ENCODE data around the gene SMOC1. TPM values are rescaled to one million over a fixed set of nuclear protein-coding genes. Genes with fewer than 3 reads are reported as not detected.
"Not testable (repeated sequence)": the region's sequence is repeated elsewhere in the genome, so short reads cannot be mapped to it uniquely, and the experiment has no call there.

SMOC1 gene
- polyA plus RNA-seq, 1 donor, result 0.85 TPM

DNA sequence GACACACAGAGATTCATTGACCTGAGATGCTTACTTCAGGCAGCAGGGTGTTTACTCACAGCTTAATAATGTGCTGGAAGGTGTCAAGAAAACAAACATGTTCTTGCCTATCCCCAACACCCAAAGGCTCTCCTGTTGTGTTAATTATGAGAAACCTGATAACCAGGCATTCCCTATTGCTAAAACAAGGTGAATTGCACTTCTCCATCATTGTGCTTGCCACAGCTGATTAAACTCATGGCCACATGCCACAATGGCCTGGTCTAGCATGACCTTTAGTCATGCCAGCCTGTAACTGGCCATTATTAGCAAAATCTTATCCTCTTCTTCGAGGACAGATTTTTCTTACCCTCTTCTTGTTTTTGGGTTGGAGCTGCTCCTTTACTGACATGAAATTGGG, 21.4 kb downstream of the SMOC1 start:
- H3K36me3 ChIP-seq (ENCODE audit: control insufficient read depth, insufficient read depth, low read length), result no peaks in the 10 kb centered on the region
- no CpG with 5 or more reads among the region's 1 CpG for WGBS (ENCODE audit: insufficient coverage, low lambda C conversion rate)
- no peaks in the 10 kb centered on the region for H3K27me3 ChIP-seq (ENCODE audit: control insufficient read depth, insufficient read depth, low read length)
- no peak overlapping the region for H3K27ac ChIP-seq (ENCODE audit: low read length)
- H3K4me1 ChIP-seq (ENCODE audit: control insufficient read depth, insufficient read depth, low read length), result no peaks in the 10 kb centered on the region
- peaks cover 10% of the 10 kb centered on the region for H3K9me3 ChIP-seq (ENCODE audit: control insufficient read depth, low read depth, low read length)
- no peak for DNase-seq
- no peak overlapping the region for H3K4me3 ChIP-seq (ENCODE audit: low read length)

DNA sequence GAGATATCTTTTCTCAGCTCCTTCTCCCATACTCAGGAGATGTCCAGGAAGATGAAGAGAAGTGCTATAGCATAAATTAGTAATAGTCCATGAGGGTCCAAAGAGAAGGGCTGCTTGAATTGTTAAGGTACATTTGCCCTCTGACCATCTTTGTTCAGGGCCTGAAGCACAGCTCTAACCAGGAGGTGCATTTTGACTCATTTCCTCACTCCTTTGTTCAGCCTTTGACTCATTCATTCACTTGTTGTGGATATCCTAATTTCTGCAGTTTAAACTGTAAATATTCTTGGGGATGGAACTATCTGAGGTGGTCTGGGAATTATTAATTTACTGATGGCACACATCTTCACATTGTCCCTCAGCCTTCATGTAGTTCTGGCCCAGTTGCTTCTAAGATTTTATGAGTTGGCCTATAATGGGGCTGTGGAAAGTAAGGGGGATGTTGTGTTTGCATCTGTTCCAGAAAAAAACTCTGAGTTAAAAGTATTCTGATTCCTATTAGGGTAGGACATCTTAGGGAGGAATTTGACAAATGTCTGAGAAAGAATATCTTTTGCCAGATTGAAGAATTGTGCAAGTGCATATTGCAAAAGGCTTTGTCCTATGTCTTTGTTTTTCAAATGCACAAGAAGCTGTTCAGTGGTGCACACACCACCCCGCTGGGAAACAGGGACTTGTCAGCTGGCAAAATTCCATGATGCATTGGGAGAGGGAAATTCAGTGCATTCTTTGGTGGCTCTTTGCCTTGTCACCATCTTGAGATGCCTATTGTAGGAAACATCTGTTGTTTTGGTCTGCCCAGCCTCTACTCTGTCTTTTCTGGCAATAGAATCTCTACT, 22.1 kb downstream of the SMOC1 start:
- WGBS (ENCODE audit: insufficient coverage, low lambda C conversion rate), result no CpG with 5 or more reads among the region's 1 CpG
- H3K27ac ChIP-seq (ENCODE audit: low read length), result no peak overlapping the region
- H3K9me3 ChIP-seq (ENCODE audit: control insufficient read depth, low read depth, low read length), result peaks cover 10% of the 10 kb centered on the region
- no peak for DNase-seq
- H3K36me3 ChIP-seq (ENCODE audit: control insufficient read depth, insufficient read depth, low read length), result no peaks in the 10 kb centered on the region
- no peaks in the 10 kb centered on the region for H3K4me1 ChIP-seq (ENCODE audit: control insufficient read depth, insufficient read depth, low read length)
- H3K27me3 ChIP-seq (ENCODE audit: control insufficient read depth, insufficient read depth, low read length), result no peaks in the 10 kb centered on the region
- H3K4me3 ChIP-seq (ENCODE audit: low read length), result no peak overlapping the region

DNA sequence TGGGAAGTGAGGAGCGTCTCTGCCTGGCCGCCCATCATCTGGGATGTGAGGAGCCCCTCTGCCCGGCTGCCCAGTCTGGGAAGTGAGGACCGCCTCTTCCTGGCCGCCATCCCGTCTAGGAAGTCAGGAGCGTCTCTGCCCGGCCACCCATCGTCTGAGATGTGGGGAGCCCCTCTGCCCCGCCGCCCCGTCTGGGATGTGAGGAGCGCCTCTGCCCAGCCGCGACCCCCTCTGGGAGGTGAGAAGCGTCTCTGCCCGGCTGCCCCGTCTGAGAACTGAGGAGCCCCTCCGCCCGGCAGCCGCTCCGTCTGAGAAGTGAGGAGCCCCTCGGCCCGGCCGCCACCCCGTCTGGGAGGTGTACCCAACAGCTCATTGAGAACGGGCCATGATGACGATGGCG, 23.8 kb downstream of the SMOC1 start:
- H3K9me3 ChIP-seq (ENCODE audit: control insufficient read depth, low read depth, low read length), result peaks cover 10% of the 10 kb centered on the region
- not testable (repeated sequence) for DNase-seq; H3K27ac ChIP-seq (ENCODE audit: low read length); H3K27me3 ChIP-seq (ENCODE audit: control insufficient read depth, insufficient read depth, low read length); H3K36me3 ChIP-seq (ENCODE audit: control insufficient read depth, insufficient read depth, low read length); H3K4me1 ChIP-seq (ENCODE audit: control insufficient read depth, insufficient read depth, low read length); H3K4me3 ChIP-seq (ENCODE audit: low read length)
- WGBS (ENCODE audit: insufficient coverage, low lambda C conversion rate), result no CpG with 5 or more reads among the region's 29 CpGs

DNA sequence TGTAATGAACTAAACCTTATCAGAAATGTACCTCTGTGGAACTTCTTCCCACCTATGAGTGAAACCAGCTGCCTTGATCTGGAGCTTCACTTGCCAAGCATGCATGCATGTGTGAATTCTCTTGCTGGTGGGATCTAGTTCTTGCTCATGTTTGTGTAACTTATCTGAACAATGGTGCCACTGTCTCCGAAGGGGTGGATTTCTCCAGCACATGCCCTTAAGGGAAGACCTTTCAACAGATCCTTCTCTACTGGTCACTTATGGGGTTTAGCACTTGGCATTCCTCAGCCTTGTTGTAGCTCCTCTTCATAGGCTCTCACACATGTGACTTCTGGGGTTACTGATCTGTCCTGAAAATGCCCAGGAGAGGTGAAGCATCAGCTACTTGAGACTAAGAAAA, 25.0 kb downstream of the SMOC1 start:
- H3K27me3 ChIP-seq (ENCODE audit: control insufficient read depth, insufficient read depth, low read length), result no peaks in the 10 kb centered on the region
- H3K36me3 ChIP-seq (ENCODE audit: control insufficient read depth, insufficient read depth, low read length), result no peaks in the 10 kb centered on the region
- no peaks in the 10 kb centered on the region for H3K4me1 ChIP-seq (ENCODE audit: control insufficient read depth, insufficient read depth, low read length)
- H3K9me3 ChIP-seq (ENCODE audit: control insufficient read depth, low read depth, low read length), result peaks cover 10% of the 10 kb centered on the region
- H3K4me3 ChIP-seq (ENCODE audit: low read length), result no peak overlapping the region
- no CpG with 5 or more reads among the region's 1 CpG for WGBS (ENCODE audit: insufficient coverage, low lambda C conversion rate)
- no peak overlapping the region for H3K27ac ChIP-seq (ENCODE audit: low read length)
- no peak for DNase-seq

DNA sequence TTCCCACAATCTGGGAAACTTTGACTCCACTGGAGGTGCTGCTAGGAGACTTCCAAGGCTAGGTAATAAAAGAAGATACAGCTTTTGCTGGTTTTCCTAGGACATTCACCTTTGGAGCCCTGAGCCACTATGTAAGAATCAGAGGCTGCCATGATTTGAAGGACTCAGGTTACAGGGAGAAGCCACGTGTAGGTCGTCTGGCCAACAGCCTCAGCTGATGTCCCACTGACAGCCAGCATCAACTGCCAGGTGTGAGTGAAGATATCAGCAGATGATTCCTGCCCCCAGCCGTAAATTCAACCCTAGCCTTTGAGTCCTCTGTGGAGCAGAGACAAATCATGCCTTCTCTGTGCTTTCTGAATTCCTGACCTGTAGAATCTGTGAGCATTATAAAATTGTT, 27.0 kb downstream of the SMOC1 start:
- Histone ChIP-seq H3K27me3 (ENCODE audit: control insufficient read depth, insufficient read depth, low read length) (no peaks in the 10 kb centered on the region), H3K4me3 (ENCODE audit: low read length) (no peak overlapping the region), H3K27ac (ENCODE audit: low read length) (no peak overlapping the region), H3K9me3 (ENCODE audit: control insufficient read depth, low read depth, low read length) (peaks cover 10% of the 10 kb centered on the region), H3K36me3 (ENCODE audit: control insufficient read depth, insufficient read depth, low read length) (no peaks in the 10 kb centered on the region), H3K4me1 (ENCODE audit: control insufficient read depth, insufficient read depth, low read length) (no peaks in the 10 kb centered on the region)
- no CpG with 5 or more reads among the region's 3 CpGs for WGBS (ENCODE audit: insufficient coverage, low lambda C conversion rate)
- no peak for DNase-seq

DNA sequence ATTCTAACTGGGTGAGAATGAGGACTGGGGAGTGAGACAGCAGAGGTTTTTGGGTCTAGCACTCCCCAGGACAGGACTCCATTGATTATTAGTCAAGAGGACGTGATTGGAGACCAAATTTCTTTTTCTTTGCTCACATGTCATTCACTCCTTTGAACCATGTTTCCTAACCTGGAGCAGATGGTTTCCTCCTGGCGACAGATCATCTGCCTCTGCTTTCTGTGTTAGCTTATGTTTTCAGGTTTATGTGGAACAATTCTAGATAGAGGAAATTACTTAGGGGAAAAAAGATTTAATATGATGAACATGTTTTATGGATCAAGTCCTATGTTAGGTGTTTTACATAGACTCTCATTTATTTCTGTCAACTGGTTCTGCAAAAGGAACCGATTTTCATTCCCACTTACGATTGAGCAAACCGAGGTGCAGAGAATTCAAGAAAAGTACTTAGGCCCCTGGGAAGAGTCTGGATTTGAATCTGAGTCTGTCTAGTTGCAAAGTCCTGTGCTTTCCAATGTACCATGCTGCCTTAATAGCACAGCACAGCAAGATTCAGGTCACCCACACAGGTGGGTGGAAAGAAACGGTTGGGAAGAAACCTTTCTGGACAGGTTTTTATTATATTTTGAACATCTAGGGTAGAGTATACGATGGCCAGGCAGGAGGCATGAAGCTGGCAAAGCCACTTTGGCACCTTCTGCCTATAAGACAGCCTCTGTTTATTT, 30.8 kb downstream of the SMOC1 start:
- DNase-seq, result no peak
- WGBS (ENCODE audit: insufficient coverage, low lambda C conversion rate), result no CpG with 5 or more reads among the region's 7 CpGs
- Histone ChIP-seq H3K36me3 (ENCODE audit: control insufficient read depth, insufficient read depth, low read length) (no peaks in the 10 kb centered on the region), H3K4me1 (ENCODE audit: control insufficient read depth, insufficient read depth, low read length) (no peaks in the 10 kb centered on the region), H3K4me3 (ENCODE audit: low read length) (no peak overlapping the region), H3K27ac (ENCODE audit: low read length) (no peak overlapping the region), H3K27me3 (ENCODE audit: control insufficient read depth, insufficient read depth, low read length) (no peaks in the 10 kb centered on the region), H3K9me3 (ENCODE audit: control insufficient read depth, low read depth, low read length) (no peaks in the 10 kb centered on the region)

DNA sequence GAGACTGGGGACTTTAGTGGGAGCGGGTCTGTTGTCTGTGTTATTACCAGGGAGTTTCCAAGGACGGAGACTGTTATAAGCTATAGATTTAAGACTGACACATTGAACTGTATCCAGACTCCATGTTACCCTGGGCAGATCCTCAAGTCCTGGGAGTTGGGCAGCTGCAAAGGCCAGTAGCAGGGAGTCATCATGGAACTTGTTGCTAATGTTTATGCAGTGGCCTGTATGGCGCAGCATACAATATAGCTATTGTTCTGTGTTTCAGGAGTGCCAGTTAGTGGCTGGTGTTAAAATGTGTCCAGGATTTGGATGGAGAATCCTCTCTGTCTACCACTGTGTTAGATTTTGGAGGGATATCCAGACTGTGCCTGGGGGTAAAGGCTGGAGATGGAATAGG, 31.7 kb downstream of the SMOC1 start:
- H3K27ac ChIP-seq (ENCODE audit: low read length), result no peak overlapping the region
- DNase-seq, result no peak
- WGBS (ENCODE audit: insufficient coverage, low lambda C conversion rate), result no CpG with 5 or more reads among the region's 3 CpGs
- H3K9me3 ChIP-seq (ENCODE audit: control insufficient read depth, low read depth, low read length), result no peaks in the 10 kb centered on the region
- H3K27me3 ChIP-seq (ENCODE audit: control insufficient read depth, insufficient read depth, low read length), result no peaks in the 10 kb centered on the region
- H3K4me3 ChIP-seq (ENCODE audit: low read length), result no peak overlapping the region
- no peaks in the 10 kb centered on the region for H3K4me1 ChIP-seq (ENCODE audit: control insufficient read depth, insufficient read depth, low read length)
- no peaks in the 10 kb centered on the region for H3K36me3 ChIP-seq (ENCODE audit: control insufficient read depth, insufficient read depth, low read length)

DNA sequence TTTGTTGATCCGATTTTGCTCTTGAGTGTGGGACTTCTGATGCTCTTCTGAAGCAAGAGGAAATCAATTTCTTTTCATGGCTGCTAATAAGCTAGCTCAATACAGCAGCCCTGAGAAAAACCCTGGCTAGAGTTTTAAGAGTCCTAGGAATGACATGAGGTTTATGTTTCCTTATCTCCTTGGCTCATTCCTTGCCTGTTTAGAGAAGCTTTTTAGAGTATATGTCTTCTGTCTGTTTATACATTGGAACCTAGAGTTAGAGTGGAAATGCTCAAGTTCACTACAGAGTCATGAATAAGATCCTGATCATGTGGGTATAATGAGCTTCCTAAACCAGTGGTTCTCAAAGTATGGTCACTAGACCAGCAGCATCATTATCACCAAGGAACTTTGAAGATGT, 34.5 kb downstream of the SMOC1 start:
- no peaks in the 10 kb centered on the region for H3K4me1 ChIP-seq (ENCODE audit: control insufficient read depth, insufficient read depth, low read length)
- H3K27ac ChIP-seq (ENCODE audit: low read length), result no peak overlapping the region
- H3K9me3 ChIP-seq (ENCODE audit: control insufficient read depth, low read depth, low read length), result no peaks in the 10 kb centered on the region
- H3K27me3 ChIP-seq (ENCODE audit: control insufficient read depth, insufficient read depth, low read length), result no peaks in the 10 kb centered on the region
- WGBS (ENCODE audit: insufficient coverage, low lambda C conversion rate), result no CpG with 5 or more reads among the region's 1 CpG
- H3K36me3 ChIP-seq (ENCODE audit: control insufficient read depth, insufficient read depth, low read length), result no peaks in the 10 kb centered on the region
- no peak for DNase-seq
- H3K4me3 ChIP-seq (ENCODE audit: low read length), result no peak overlapping the region

DNA sequence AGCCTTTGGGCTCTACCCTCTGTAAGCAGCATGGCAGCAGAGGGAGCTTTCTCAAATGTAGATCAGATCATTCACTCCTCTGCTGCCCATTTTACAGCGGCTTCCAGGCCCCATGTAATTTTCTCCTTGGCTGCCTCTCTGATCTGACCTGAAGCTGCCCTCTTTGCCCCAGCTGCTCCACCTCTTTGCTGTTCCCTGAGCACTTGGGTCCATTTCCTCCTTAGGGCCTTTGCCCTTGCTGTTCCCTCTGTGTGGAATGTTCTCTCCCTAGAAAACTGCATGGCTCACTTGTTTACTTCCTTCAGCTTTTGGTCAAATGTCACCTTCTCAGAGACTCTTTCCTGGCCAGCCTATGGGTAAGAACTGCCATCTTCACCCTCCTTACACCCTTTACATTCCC, 37.2 kb downstream of the SMOC1 start:
- no peaks in the 10 kb centered on the region for H3K9me3 ChIP-seq (ENCODE audit: control insufficient read depth, low read depth, low read length)
- no peaks in the 10 kb centered on the region for H3K4me1 ChIP-seq (ENCODE audit: control insufficient read depth, insufficient read depth, low read length)
- H3K27ac ChIP-seq (ENCODE audit: low read length), result no peak overlapping the region
- no peaks in the 10 kb centered on the region for H3K27me3 ChIP-seq (ENCODE audit: control insufficient read depth, insufficient read depth, low read length)
- no CpG with 5 or more reads among the region's 1 CpG for WGBS (ENCODE audit: insufficient coverage, low lambda C conversion rate)
- no peak overlapping the region for H3K4me3 ChIP-seq (ENCODE audit: low read length)
- DNase-seq, result no peak
- H3K36me3 ChIP-seq (ENCODE audit: control insufficient read depth, insufficient read depth, low read length), result no peaks in the 10 kb centered on the region

DNA sequence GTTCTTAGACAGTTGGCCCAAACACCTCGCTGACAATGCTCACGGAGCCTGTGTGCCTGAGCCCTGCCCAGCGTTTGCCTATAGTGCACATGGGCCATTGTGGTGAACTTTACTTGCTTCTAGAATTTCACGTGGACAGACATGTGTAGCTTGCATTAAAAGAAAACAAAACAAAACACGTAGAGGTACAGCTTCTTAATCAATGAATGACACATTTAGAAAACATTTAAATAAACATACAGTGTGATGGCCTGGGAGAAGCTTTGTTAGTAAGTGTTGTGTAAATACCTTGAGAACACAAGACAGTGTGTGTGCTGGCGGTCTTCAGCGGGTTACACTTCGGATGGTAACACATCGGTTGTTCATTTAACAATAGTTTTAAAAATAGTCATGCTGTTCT, 38.1 kb downstream of the SMOC1 start:
- H3K27me3 ChIP-seq (ENCODE audit: control insufficient read depth, insufficient read depth, low read length), result no peaks in the 10 kb centered on the region
- H3K4me3 ChIP-seq (ENCODE audit: low read length), result no peak overlapping the region
- H3K36me3 ChIP-seq (ENCODE audit: control insufficient read depth, insufficient read depth, low read length), result no peaks in the 10 kb centered on the region
- no peak for DNase-seq
- H3K4me1 ChIP-seq (ENCODE audit: control insufficient read depth, insufficient read depth, low read length), result no peaks in the 10 kb centered on the region
- WGBS (ENCODE audit: insufficient coverage, low lambda C conversion rate), result 67% methylated on average over 2 of the region's 9 CpGs
- no peak overlapping the region for H3K27ac ChIP-seq (ENCODE audit: low read length)
- no peaks in the 10 kb centered on the region for H3K9me3 ChIP-seq (ENCODE audit: control insufficient read depth, low read depth, low read length)

Data from large intestine (tissue), 3 donors.